Measurements from ENCODE around the gene SRL.
"Not testable (repeated sequence)": the region's sequence is repeated elsewhere in the genome, so short reads cannot be mapped to it uniquely, and the experiment has no call there.

SRL gene

GRCh38 chr16:4156503-4156902 lies 85.4 kb downstream of the SRL start:
- not testable (repeated sequence) for DNase-seq

- DNase-seq = not testable (repeated sequence)
Observed at GRCh38 chr16:4153364-4153763, 88.5 kb downstream of the SRL start.

GRCh38 chr16:4152267-4152666 lies 89.6 kb downstream of the SRL start:
- DNase-seq = no peak

- no peak for DNase-seq
Observed at GRCh38 chr16:4147236-4147635, 94.6 kb downstream of the SRL start.

- peak; percentile 62 for DNase-seq
Observed at GRCh38 chr16:4142268-4142667, 99.6 kb downstream of the SRL start.

- DNase-seq = no peak
Observed at GRCh38 chr16:4141604-4142003, 100.3 kb downstream of the SRL start.

- DNase-seq = no peak
Observed at GRCh38 chr16:4140652-4141051, 101.2 kb downstream of the SRL start.

- no peak for DNase-seq
Observed at GRCh38 chr16:4139968-4140367, 101.9 kb downstream of the SRL start.
